Measurements from ENCODE around the gene DAND5.
A peak's percentile ranks its signal among the peaks of the same experiment; 100 is the strongest.
"Not testable (repeated sequence)": the region's sequence is repeated elsewhere in the genome, so short reads cannot be mapped to it uniquely, and the experiment has no call there.

Gene DAND5

GRCh38 chr19:12946092-12946721 lies 23.2 kb upstream of the DAND5 start:
- DNase-seq (ENCODE audit: low read depth), result no peak

GRCh38 chr19:12946731-12947496 lies 22.5 kb upstream of the DAND5 start:
- DNase-seq (ENCODE audit: low read depth), result no peak

DNA sequence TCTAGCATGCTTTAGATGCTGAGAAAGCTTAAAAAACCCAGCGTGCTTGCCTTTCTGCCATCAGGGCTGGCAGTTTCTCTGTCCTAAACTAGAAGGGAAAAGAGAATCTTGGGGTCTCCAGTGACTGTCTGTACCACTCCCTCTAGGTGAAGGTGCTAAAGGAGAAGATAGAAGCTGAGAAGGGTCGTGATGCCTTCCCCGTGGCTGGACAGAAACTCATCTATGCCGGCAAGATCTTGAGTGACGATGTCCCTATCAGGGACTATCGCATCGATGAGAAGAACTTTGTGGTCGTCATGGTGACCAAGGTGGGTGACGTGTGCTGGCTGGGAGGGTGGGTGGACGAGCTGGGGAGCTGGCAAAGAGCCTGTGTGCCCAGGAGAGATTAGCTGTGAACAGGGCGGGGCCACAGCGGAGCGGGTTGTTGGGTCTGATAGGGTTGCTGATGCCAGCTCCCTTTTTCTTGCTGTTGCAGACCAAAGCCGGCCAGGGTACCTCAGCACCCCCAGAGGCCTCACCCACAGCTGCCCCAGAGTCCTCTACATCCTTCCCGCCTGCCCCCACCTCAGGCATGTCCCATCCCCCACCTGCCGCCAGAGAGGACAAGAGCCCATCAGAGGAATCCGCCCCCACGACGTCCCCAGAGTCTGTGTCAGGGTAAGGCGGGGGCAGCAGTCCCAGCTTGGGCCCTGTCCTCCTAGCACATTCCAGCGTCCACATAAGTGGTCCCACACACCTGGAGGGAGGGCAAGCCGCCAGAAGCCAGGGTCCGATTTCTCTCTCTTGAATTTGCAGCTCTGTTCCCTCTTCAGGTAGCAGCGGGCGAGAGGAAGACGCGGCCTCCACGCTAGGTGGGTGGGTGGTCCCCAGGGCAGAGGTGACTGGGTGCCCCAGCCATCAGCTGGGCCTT lies 21.4 kb upstream of the DAND5 start:
- no peak for DNase-seq (ENCODE audit: low read depth)

- DNase-seq (ENCODE audit: low read depth), result no peak
Measured at GRCh38 chr19:12948612-12949362, 20.6 kb upstream of the DAND5 start.

DNA sequence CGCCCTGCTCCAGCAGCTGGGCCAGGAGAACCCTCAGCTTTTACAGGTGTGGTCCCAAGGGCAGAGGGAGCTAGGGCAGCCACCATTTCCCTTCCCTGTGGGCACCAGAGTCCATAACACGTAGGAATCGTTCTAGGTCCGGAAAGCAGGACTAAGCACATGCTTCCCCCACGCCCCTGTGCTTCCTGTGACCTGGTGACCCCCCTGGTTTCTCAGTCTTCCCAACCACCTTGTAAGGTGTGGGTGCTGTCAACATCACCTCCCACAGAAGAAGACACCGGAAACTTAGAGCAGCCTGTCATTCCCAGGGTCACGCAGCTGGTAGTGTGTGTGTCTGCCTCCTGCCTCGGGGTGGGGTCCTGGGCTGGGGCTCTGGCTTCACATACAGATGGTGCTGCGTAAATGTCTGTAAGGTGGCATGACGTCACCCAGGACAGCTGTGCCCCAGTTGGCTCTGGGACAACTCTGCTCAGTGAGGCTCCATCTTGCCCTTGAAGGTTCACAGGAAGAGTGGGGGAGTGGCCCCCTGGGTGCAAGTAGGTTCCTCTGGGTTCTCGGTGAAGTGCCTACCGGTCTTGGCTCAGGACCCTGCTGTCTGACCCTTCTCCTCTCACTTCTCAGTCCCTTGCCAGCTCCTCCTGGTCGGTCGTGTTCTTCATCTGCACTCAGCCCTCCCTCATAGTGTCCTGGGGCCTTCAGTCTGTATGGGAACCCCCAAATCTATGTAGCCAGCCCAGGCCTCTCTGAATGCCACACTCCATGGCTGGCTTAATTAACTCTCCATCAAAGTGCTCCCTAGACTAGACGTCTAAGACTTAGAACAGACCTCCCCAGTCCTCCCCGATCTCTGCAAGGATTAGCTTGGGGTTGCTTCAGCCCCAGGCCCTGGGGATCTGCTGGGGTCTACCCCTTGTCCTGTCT lies 19.8 kb upstream of the DAND5 start:
- no peak for DNase-seq (ENCODE audit: low read depth)

GRCh38 chr19:12952050-12952449 lies 17.3 kb upstream of the DAND5 start:
- DNase-seq (ENCODE audit: low read depth), result not testable (repeated sequence)

DNA sequence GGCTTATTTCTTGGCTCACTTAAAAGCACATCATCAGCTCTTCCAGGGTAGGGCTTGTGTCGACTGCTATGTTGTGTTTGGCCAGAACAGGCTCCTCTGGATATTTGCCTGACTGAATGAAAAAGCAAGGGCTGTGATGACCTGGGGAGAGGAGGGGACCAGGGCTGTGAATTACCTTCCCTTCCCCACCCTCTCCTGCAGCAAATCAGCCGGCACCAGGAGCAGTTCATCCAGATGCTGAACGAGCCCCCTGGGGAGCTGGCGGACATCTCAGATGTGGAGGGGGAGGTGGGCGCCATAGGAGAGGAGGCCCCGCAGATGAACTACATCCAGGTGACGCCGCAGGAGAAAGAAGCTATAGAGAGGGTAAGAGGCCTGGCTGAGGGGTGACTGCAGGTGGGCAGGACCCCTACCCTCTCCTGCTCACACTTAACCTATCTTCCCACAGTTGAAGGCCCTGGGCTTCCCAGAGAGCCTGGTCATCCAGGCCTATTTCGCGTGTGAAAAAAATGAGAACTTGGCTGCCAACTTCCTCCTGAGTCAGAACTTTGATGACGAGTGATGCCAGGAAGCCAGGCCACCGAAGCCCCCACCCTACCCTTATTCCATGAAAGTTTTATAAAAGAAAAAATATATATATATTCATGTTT lies 16.8 kb upstream of the DAND5 start:
- DNase-seq (ENCODE audit: low read depth), result peak; percentile 65

GRCh38 chr19:12953138-12953798 lies 16.1 kb upstream of the DAND5 start:
- DNase-seq (ENCODE audit: low read depth), result no peak

DNA sequence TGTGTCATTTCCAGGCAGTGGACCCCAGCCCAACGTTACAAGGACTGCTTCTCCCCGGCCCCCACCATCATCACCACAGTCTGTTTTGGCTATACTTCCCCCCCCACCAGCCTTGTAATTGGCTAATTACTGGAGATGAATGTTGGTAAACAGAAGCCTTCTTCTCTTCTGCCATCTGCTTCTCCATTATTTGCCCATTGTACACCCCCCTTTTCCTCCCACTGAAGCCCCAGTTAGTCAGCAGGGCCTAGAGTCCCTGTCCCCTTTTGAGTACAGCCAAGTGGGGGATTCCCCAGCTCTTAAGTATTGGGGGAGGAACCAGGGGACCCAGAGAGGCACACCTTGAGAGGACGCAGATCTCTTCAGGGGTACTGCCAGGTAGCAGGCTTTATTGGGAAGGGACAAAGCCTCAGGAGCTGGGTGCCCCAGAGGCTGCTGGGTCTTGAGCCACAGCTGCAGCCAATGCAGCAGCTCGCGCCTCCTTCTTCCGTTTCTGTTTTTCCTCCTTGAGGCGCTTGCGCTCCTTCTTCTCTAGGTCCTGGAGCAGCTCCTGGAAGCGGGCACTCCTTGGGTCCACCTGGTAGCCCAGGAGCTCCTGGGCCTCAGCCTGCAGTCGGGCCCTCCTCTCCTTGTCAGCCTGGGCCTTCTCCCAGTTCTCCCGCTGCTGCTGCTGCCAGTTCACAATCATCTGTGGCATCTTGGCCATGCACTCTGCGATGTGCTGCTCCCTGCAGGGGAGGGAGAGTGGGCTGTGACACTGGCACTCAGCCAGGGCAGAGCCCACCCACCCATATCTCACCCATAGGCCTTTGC lies 15.4 kb upstream of the DAND5 start:
- DNase-seq (ENCODE audit: low read depth), result no peak

DNA sequence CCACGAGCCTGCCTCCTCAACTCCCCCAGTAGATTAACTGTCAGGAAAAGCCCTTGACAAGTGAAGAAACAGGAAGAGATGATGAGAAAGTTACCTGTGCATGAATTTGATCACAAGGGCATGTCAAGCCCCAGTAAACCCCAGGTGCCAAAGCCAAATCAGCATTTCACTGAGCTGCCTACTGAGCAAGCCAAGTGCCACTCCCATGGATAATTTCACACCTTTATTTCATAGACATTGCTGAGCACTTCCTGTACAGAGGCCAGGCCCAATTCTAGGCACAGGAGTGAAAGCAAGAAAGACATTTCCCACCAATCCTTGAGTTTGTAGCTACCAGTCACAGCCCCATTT lies 14.8 kb upstream of the DAND5 start:
- DNase-seq (ENCODE audit: low read depth), result no peak

- not testable (repeated sequence) for DNase-seq (ENCODE audit: low read depth)
Measured at GRCh38 chr19:12955575-12955974, 13.8 kb upstream of the DAND5 start.

DNA sequence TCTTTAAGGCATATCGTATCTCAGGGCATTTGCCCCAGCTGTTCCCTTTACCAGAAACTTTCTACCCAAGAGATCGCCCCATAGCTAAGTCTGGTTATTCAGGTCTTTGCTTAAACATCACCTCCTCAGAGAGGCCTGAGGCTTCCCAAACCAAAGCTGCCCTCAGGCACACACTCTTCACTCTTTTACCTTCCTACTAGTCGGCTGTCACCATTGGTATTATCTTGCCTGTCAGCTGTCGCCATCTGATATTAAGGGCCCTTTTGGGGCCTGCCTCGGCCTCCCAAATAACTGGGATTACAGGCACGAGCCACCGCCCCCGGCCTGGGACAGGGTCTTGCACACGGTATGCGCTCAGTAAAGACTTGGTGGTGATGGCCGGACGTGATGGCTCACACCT lies 13.4 kb upstream of the DAND5 start:
- no peak for DNase-seq (ENCODE audit: low read depth)

DNA sequence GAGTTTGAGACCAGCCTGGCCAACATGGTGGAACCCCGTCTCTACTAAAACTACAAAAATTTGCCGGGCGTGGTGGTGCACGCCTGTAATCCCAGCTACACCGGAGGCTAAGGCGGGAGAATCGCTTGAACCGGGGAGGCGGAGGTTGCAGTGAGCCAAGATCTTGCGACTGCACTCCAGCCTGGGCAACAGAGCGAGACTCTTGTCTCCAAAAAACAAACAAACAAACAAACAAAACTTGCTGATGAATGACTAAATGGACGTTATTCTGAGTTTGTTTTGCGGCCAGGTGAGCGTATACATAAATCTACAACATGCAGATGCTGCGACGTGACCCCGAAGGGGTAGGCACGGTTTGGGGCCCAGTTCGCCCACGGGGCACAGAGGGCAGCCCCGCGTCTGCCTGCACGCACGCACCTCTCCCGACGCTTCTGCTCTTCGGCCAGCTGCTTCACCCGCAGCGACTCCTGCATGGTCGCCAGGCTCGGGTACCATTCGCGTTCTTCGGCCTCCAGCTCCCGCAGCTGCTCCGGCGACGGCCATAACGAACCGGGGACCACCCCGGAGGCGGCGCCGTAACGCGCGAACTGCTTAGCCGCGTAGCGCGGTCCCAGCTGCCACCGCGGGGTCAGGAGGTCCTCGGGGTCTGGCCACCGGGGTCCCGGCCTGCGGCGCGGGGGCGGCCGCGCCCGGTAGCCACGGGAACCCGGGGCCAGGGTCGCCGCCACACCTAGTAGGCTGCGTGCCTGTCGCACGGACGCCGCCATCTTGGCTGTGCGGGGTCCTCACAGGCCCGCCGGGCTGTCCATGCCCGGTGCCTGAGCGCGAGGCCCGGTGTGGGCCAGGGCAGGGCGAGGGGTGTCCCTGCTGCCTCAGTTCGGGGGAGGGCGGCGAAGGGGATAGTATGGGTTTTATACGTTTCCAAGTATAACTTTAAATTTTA lies 12.7 kb upstream of the DAND5 start, which contains the start of gene GADD45GIP1:
Gene GADD45GIP1 (minus strand): TSS at position 778 of the 943 bp plus-strand sequence. CDS start 11 bp downstream, at position 767.
- DNase-seq (ENCODE audit: low read depth), result peak; percentile 59

DNA sequence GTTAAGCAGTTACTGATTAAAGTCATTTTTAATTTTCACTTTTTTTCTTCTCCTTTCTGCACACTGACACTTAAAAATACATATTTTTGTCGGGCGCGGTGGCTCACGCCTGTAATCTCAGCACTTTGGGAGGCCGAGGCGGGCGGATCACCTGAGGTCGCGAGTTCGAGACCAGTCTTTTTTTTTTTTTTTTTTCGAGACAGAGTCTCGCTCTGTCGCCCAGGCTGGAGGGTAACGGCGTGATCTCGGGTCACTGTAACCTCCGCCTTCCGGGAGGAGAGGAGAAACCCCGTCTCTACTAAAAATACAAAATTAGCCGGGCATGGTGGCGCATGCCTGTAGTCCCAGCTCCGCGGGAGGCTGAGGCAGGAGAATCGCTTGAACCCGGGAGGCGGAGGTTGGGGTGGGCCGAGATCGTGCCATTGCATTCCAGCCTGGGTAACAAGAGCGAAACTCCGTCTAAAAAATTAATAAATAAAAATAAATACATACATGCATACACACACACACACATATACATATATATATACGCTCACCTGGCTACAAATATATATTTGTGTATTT lies 11.9 kb upstream of the DAND5 start:
- not testable (repeated sequence) for DNase-seq (ENCODE audit: low read depth)

GRCh38 chr19:12959481-12959880 lies 9.9 kb upstream of the DAND5 start:
- no peak for DNase-seq (ENCODE audit: low read depth)

DNA sequence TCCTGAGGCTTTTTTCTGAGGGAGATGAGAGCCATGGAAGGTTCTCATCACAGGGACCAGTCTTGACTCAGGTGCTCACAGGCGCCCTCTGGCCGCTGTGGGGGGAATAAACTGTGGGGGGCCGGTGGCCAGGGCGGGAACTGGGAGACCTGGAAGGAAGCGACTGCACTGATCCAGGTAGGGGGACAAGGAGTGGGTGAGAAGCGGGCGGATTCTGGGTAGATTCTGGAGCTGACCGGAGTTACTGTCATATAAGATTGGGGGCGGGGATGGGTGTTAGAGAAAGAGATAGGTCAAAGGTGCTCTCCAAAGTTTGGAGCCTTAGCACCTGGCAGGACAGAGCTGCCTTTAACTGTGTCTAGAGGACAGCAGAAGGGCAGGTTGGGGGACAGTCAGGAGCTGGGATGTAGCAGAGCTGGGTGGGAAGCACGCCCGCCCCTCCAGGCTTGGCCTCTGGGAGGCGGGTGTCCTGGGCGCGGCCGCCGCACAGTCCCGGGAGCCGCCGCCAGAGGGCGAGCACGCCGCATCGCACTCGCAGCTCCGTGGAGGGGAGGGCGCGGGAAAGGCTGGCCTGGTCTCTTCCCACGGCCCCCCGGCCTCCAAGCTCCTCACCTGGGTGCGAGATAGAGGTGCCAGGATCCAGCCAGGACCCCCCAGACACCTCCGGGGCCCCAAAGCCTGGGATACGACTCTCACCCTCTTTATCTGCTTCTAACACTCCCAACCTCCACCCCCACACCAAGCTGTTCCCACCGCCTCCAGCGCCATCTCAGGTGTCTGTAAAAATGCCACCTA lies 4.2 kb upstream of the DAND5 start:
- peak; percentile 44 for DNase-seq (ENCODE audit: low read depth)

- no peak for DNase-seq (ENCODE audit: low read depth)
Measured at GRCh38 chr19:12965812-12966135, 3.6 kb upstream of the DAND5 start.

All from HS-5 (cell line).